ENCODE measurements around the gene SLC25A18.

DNA sequence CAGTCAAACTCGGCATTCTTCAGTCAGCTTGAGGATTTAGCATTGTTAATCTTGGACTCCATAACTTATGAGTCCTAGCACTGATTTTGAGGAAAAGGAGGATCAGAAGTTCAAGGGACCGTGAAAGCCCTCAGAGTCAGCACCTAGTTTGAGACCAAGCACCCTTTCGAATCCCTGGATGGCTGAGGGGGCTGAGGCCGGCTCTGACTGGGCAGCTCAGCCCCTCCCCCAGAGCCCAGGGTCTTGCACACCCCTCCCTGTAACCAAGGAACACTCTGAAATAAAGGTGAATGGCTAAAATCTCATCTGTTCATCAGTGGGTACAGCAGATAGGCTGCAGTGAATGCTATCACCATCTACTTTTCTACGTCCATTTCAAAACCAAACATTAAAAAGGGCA, 27.3 kb downstream of the SLC25A18 start:
- no peak for TF ChIP-seq CTCF (conservative IDR thresholded peaks at IDR 0.05; ENCODE audit: low read length)
- TF ChIP-seq EZH2phosphoT487 (IDR thresholded peaks at IDR 0.05; ENCODE audit: borderline replicate concordance, low read depth, low read length), result no peak

Measured in OCI-LY7 (cell line).